ENCODE data around the gene TIPRL.
A peak's percentile ranks its signal among the peaks of the same experiment; 100 is the strongest.

TIPRL gene

GRCh38 chr1:168178638-168179437 is at the start of gene TIPRL:
TIPRL (plus strand) TSS chr1:168178962; CDS start chr1:168179078, 116 bp downstream.
- Histone ChIP-seq H3K4me1 (ENCODE audit: control insufficient read depth, insufficient read depth, low read length) (peaks cover 5% of the 10 kb centered on the region), H3K9ac (ENCODE audit: low read depth, low read length) (peak within 1 kb of the TSS; percentile 56), H3K27me3 (ENCODE audit: control insufficient read depth, insufficient read depth, low read length) (no peaks in the 10 kb centered on the region), H3K4me3 (ENCODE audit: low read depth, low read length) (peak within 1 kb of the TSS; percentile 96), H3K9me3 (ENCODE audit: control insufficient read depth, insufficient read depth, low read length) (no peaks in the 10 kb centered on the region), H3K36me3 (ENCODE audit: control insufficient read depth, insufficient read depth, low read length) (no peaks in the 10 kb centered on the region)

DNA sequence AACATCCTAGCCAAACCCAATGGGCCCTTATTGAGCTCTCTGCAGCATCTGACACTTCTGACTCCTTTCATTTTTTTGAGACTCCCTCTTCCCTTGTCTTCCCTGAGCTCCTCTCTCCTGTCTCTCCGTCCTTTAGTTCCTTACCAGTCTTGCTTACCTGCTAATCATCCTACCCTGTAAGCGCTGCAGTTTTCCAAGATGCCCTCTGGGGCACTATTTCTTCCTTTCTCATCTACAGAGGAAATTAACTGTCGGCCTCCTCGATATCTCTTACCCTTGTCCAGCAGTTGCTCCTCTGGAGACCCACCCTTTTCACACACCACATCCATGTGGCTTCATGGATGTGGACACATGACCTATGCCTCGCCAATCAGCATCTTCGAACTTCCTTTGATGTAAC is 48.8 kb upstream of the TIPRL start:
- H3K36me3 ChIP-seq (ENCODE audit: control insufficient read depth, insufficient read depth, low read length), result no peaks in the 10 kb centered on the region
- no peaks in the 10 kb centered on the region for H3K9me3 ChIP-seq (ENCODE audit: control insufficient read depth, insufficient read depth, low read length)
- no peak overlapping the region for H3K9ac ChIP-seq (ENCODE audit: low read depth, low read length)
- H3K4me3 ChIP-seq (ENCODE audit: low read depth, low read length), result no peak overlapping the region
- H3K27me3 ChIP-seq (ENCODE audit: control insufficient read depth, insufficient read depth, low read length), result peaks cover 5% of the 10 kb centered on the region
- H3K4me1 ChIP-seq (ENCODE audit: control insufficient read depth, insufficient read depth, low read length), result no peaks in the 10 kb centered on the region

DNA sequence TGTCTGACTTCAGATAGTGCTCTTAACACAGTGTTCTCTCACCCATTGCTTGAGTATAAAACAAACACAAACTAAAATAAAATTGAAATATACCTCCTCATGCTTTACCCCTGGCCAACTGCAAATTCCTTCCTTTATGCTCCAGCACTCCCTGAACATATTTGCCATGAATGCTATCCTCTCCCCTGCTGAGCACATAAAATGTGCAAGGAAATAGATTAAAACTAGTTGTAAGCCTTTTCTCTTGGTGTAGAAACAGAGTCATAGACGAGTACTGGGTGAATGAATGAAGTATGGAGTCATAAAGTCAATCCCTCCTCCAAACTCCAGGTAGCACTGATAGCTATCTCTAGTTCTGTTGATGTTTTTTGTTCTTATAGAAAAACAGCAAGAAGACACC is 44.6 kb upstream of the TIPRL start:
- Histone ChIP-seq H3K9me3 (ENCODE audit: control insufficient read depth, insufficient read depth, low read length) (no peaks in the 10 kb centered on the region), H3K4me3 (ENCODE audit: low read depth, low read length) (no peak overlapping the region), H3K9ac (ENCODE audit: low read depth, low read length) (no peak overlapping the region), H3K27me3 (ENCODE audit: control insufficient read depth, insufficient read depth, low read length) (peaks cover 29% of the 10 kb centered on the region), H3K4me1 (ENCODE audit: control insufficient read depth, insufficient read depth, low read length) (peaks cover 2% of the 10 kb centered on the region), H3K36me3 (ENCODE audit: control insufficient read depth, insufficient read depth, low read length) (no peaks in the 10 kb centered on the region)

- H3K4me1 ChIP-seq (ENCODE audit: control insufficient read depth, insufficient read depth, low read length), result peaks cover 2% of the 10 kb centered on the region
- no peaks in the 10 kb centered on the region for H3K36me3 ChIP-seq (ENCODE audit: control insufficient read depth, insufficient read depth, low read length)
- no peak overlapping the region for H3K9ac ChIP-seq (ENCODE audit: low read depth, low read length)
- no peaks in the 10 kb centered on the region for H3K9me3 ChIP-seq (ENCODE audit: control insufficient read depth, insufficient read depth, low read length)
- H3K4me3 ChIP-seq (ENCODE audit: low read depth, low read length), result no peak overlapping the region
- peaks cover 29% of the 10 kb centered on the region for H3K27me3 ChIP-seq (ENCODE audit: control insufficient read depth, insufficient read depth, low read length)
Observed at GRCh38 chr1:168134642-168135041, 44.1 kb upstream of the TIPRL start.

- H3K4me1 ChIP-seq (ENCODE audit: control insufficient read depth, insufficient read depth, low read length), result peaks cover 2% of the 10 kb centered on the region
- H3K36me3 ChIP-seq (ENCODE audit: control insufficient read depth, insufficient read depth, low read length), result no peaks in the 10 kb centered on the region
- peaks cover 29% of the 10 kb centered on the region for H3K27me3 ChIP-seq (ENCODE audit: control insufficient read depth, insufficient read depth, low read length)
- H3K4me3 ChIP-seq (ENCODE audit: low read depth, low read length), result peak overlapping the region; percentile 78
- no peaks in the 10 kb centered on the region for H3K9me3 ChIP-seq (ENCODE audit: control insufficient read depth, insufficient read depth, low read length)
- no peak overlapping the region for H3K9ac ChIP-seq (ENCODE audit: low read depth, low read length)
Observed at GRCh38 chr1:168135116-168135920, 43.4 kb upstream of the TIPRL start.

GRCh38 chr1:168135921-168136708 is 42.6 kb upstream of the TIPRL start:
- peaks cover 29% of the 10 kb centered on the region for H3K27me3 ChIP-seq (ENCODE audit: control insufficient read depth, insufficient read depth, low read length)
- H3K9ac ChIP-seq (ENCODE audit: low read depth, low read length), result peak overlapping the region; percentile 37
- peaks cover 2% of the 10 kb centered on the region for H3K4me1 ChIP-seq (ENCODE audit: control insufficient read depth, insufficient read depth, low read length)
- H3K9me3 ChIP-seq (ENCODE audit: control insufficient read depth, insufficient read depth, low read length), result no peaks in the 10 kb centered on the region
- H3K36me3 ChIP-seq (ENCODE audit: control insufficient read depth, insufficient read depth, low read length), result no peaks in the 10 kb centered on the region
- peak overlapping the region; percentile 78 for H3K4me3 ChIP-seq (ENCODE audit: low read depth, low read length)

DNA sequence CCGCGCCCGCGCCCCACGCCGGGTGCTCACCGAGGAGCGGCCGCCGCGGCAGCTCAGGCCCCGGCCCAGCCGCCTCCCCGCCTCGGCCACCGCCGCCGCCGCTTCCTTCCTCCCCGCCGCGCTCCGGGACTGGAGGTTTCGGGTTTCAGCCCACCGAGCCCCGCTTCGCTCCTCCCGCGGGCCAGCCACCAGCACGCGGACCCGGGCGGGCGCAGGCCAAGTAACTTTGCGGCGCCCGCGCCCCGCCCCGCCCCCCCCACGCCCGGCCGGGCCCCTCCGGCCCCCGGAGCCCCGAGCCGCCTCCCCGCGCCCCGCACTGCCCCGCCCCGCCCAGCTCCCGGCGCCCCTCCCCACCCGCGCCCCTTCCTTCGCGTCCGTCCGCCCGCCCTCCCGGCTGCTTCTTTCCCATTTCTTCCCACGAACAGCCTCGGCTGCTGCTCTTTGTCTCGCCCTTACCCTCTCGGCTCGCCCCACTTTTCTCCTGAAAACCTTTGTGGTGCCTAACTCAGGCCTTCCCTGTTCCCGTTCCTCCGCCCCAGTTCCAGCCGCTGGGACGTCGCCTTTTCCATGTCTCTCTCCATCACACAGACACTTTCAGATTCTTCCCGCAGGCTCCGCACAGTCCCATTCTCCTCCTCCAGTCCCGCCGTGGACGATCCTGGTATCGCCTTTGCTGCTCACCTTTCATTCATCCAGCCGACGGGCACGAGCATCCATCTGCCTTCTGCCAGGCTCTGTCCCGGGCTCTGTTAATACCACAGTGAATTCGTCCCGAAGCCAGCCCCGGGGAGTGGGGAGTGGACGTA is 41.9 kb upstream of the TIPRL start, which contains the start of gene GPR161:
TSS of gene GPR161 (minus strand) at position 222 of the 806 bp plus-strand sequence. CDS start 32,080 bp downstream, outside the sequence.
- Histone ChIP-seq H3K9ac (ENCODE audit: low read depth, low read length) (peak within 1 kb of the TSS; percentile 37), H3K9me3 (ENCODE audit: control insufficient read depth, insufficient read depth, low read length) (no peaks in the 10 kb centered on the region), H3K36me3 (ENCODE audit: control insufficient read depth, insufficient read depth, low read length) (no peaks in the 10 kb centered on the region), H3K4me3 (ENCODE audit: low read depth, low read length) (peak within 1 kb of the TSS; percentile 95), H3K27me3 (ENCODE audit: control insufficient read depth, insufficient read depth, low read length) (peaks cover 29% of the 10 kb centered on the region), H3K4me1 (ENCODE audit: control insufficient read depth, insufficient read depth, low read length) (peaks cover 2% of the 10 kb centered on the region)

DNA sequence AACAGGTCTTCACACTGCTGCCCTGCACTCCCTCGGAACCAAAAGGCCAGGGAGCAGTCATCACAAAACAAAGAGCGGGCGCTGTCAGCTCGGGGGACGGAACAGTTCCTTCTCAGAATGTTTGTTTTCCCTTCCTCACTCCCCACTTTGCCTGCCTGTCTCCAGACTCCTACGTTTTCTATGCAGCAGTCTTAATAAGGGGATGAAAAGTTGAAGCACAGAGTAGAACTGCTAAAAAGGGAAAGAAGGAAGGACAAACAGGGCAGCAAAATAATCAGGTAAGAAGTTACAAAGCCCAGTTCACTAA is 41.3 kb upstream of the TIPRL start:
- peaks cover 29% of the 10 kb centered on the region for H3K27me3 ChIP-seq (ENCODE audit: control insufficient read depth, insufficient read depth, low read length)
- no peaks in the 10 kb centered on the region for H3K36me3 ChIP-seq (ENCODE audit: control insufficient read depth, insufficient read depth, low read length)
- H3K4me1 ChIP-seq (ENCODE audit: control insufficient read depth, insufficient read depth, low read length), result peaks cover 2% of the 10 kb centered on the region
- H3K9me3 ChIP-seq (ENCODE audit: control insufficient read depth, insufficient read depth, low read length), result no peaks in the 10 kb centered on the region
- peak overlapping the region; percentile 26 for H3K9ac ChIP-seq (ENCODE audit: low read depth, low read length)
- peak overlapping the region; percentile 95 for H3K4me3 ChIP-seq (ENCODE audit: low read depth, low read length)

DNA sequence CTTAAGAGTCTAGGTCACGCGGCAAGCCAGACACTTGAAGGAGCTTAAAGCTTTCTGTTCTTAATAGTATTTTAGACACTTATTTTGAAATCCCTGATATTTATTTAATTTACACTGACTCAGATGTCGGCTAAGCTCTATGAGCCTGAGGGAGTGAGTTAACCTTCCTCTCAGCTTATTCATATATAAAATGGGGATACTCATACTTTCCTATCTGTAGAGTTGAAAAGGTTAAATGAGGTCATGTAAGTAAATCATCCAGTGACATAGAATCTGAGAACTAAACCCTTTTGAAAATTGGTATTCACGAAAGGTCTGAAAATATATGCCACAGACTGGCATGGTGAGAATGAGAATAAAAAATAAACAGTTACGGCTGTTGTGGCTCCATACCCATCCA is 40.6 kb upstream of the TIPRL start:
- Histone ChIP-seq H3K4me3 (ENCODE audit: low read depth, low read length) (no peak overlapping the region), H3K9me3 (ENCODE audit: control insufficient read depth, insufficient read depth, low read length) (no peaks in the 10 kb centered on the region), H3K4me1 (ENCODE audit: control insufficient read depth, insufficient read depth, low read length) (peaks cover 2% of the 10 kb centered on the region), H3K9ac (ENCODE audit: low read depth, low read length) (no peak overlapping the region), H3K36me3 (ENCODE audit: control insufficient read depth, insufficient read depth, low read length) (no peaks in the 10 kb centered on the region), H3K27me3 (ENCODE audit: control insufficient read depth, insufficient read depth, low read length) (peaks cover 29% of the 10 kb centered on the region)

DNA sequence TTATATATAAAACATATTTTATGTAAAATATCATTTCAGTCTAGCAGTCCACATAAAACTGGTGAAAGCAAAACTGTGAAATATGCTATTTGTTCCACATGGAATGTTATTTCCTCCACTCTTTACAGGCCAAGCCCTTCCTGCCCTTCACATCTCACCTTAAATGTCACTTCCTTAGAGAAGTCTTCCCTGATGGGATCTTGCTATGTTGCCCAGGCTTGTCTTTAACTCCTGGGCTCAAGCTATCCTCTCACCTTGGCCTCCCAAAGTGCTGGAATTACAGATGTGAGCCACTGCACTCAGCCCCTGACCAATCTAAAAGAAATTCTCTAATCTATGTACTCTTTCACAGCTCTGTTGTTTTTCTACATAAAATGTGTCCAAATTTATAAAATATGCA is 39.7 kb upstream of the TIPRL start:
- Histone ChIP-seq H3K9ac (ENCODE audit: low read depth, low read length) (no peak overlapping the region), H3K4me3 (ENCODE audit: low read depth, low read length) (no peak overlapping the region), H3K27me3 (ENCODE audit: control insufficient read depth, insufficient read depth, low read length) (peaks cover 29% of the 10 kb centered on the region), H3K9me3 (ENCODE audit: control insufficient read depth, insufficient read depth, low read length) (no peaks in the 10 kb centered on the region), H3K36me3 (ENCODE audit: control insufficient read depth, insufficient read depth, low read length) (no peaks in the 10 kb centered on the region), H3K4me1 (ENCODE audit: control insufficient read depth, insufficient read depth, low read length) (peaks cover 2% of the 10 kb centered on the region)

DNA sequence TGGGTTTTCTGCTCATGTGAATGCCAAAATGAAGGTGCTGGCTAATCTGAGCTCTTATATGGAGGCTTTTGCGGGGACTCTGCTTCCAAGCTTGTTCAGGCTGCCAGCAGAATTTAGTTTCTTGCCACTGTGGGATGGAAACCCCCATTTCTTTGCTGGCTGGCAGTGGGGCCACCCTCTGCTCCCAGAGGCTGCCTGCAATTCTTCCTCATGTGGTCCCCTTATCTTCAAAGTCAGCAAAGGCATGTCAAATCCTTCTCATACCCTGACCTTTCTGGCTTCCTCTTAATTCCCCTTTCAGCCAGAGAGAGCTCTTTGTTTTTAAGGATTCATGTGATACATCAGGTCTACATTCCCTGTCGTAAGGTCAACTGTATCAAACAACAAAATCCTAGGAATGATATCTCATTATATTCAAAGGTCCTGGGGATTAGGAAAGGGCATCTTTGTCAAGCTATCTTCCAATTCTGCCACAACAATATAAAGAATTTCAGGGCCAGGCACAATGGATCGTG is 36.8 kb upstream of the TIPRL start:
- Histone ChIP-seq H3K9ac (ENCODE audit: low read depth, low read length) (no peak overlapping the region), H3K4me3 (ENCODE audit: low read depth, low read length) (no peak overlapping the region), H3K4me1 (ENCODE audit: control insufficient read depth, insufficient read depth, low read length) (peaks cover 3% of the 10 kb centered on the region), H3K36me3 (ENCODE audit: control insufficient read depth, insufficient read depth, low read length) (no peaks in the 10 kb centered on the region), H3K27me3 (ENCODE audit: control insufficient read depth, insufficient read depth, low read length) (peaks cover 13% of the 10 kb centered on the region), H3K9me3 (ENCODE audit: control insufficient read depth, insufficient read depth, low read length) (no peaks in the 10 kb centered on the region)

Data from iPS-15b (cell line).